Prostate gland (tissue), 2 donors: Measurements from ENCODE around the gene TNFSF13. TPM values are rescaled to one million over a fixed set of nuclear protein-coding genes. Genes with fewer than 3 reads are reported as not detected.
A peak's percentile ranks its signal among the peaks of the same experiment; 100 is the strongest.

Source experiments
- DNase-seq: peaks from one replicate; pipeline ENCODE4 v3.0.0-alpha.2; 2019; ENCODE audit warnings: low spot score
- H3K27ac ChIP-seq, 2 donors: fragments of 200-600 bp; sonication (generic); 2 replicates each; pipeline ENCODE4 v1.5.1; 2017 to 2019
- H3K27me3 ChIP-seq: fragments of 200-600 bp; sonication (generic); replicated peaks from 2 replicates; pipeline ENCODE4 v1.5.1; 2019; ENCODE audit not compliant: insufficient read depth
- H3K36me3 ChIP-seq, 2 donors: fragments of 200-600 bp; sonication (generic); 1 replicate in 1 of 2; 2 replicates in 1 of 2; pipeline versions ENCODE4 v1.5.1 to v1.8.1; 2017 to 2019
- H3K4me1 ChIP-seq: fragments of 200-600 bp; sonication (generic); replicated peaks from 2 replicates; pipeline ENCODE4 v1.5.1; 2019
- H3K4me3 ChIP-seq, 2 donors: fragments of 200-600 bp; sonication (generic); 2 replicates each; pipeline ENCODE4 v1.5.1; 2017 to 2019
- H3K9me3 ChIP-seq: fragments of 200-600 bp; sonication (generic); 2 replicates; pipeline ENCODE4 v1.5.1; 2017
- CTCF ChIP-seq, 4 experiments: fragments of 200-600 bp in 2 of 4; fragments of 450-650 bp in 2 of 4; sonication (generic) in 2 of 4; IDR thresholded peaks; 1 replicate in 3 of 4; 2 replicates in 1 of 4; pipeline ENCODE4 v1.5.1; 2016 to 2019; ENCODE audit warnings: antibody characterized with exemption in 4 of 4, mild to moderate bottlenecking in 2 of 4, moderate library complexity in 2 of 4
- POLR2A ChIP-seq: fragments of 450-650 bp; IDR thresholded peaks from one replicate; pipeline ENCODE4 v1.6.1; 2016; ENCODE audit warnings: antibody characterized with exemption, mild to moderate bottlenecking
- POLR2AphosphoS5 ChIP-seq: sonication (generic); formaldehyde crosslinking; IDR thresholded peaks from one replicate; pipeline ENCODE4 v1.6.1; 2017; ENCODE audit warnings: antibody characterized with exemption
- WGBS: methylation state at CpG from one replicate; pipeline ENCODE4 v1.1.5; 2018; 5-methylcytosine and 5-hydroxymethylcytosine counted together
- intact Hi-C: fragments of 100-400 bp; cut with DNase I; formaldehyde crosslinking; loops from one replicate; pipeline ENCODE4 v1.14.2; 2022
- total RNA-seq, 2 donors: library from RNA; depleted of rRNA; stranded (reverse); fragments of >200 nt; gene quantifications; one replicate each; pipeline ENCODE4 v1.1.0, GENCODE V29; 2016

The TNFSF13 gene
- total RNA-seq, 2 donors from 2014 or later = 20.4 to 21.1 TPM

- H3K27ac ChIP-seq = no peak overlapping the region
- H3K36me3 ChIP-seq = no peaks in the 10 kb centered on the region
- DNase-seq = no peak
- WGBS = 57% methylated on average over 11 of the region's 11 CpGs
- no peaks in the 10 kb centered on the region for H3K27me3 ChIP-seq
- H3K4me3 ChIP-seq = no peak overlapping the region
- H3K4me1 ChIP-seq = no peaks in the 10 kb centered on the region
- intact Hi-C loops = no loop called here
- no peak for TF ChIP-seq POLR2A
- TF ChIP-seq CTCF (IDR thresholded peaks at IDR 0.05) = no peak
- TF ChIP-seq POLR2AphosphoS5 = no peak
- H3K9me3 ChIP-seq = no peaks in the 10 kb centered on the region
These were observed 19.5 kb upstream of the TNFSF13 start for GRCh38 chr17:7538891-7539545.

GRCh38 chr17:7541074-7541621, 17.4 kb upstream of the TNFSF13 start:
- H3K4me3 ChIP-seq = no peak overlapping the region
- no peak for DNase-seq
- no peaks in the 10 kb centered on the region for H3K27me3 ChIP-seq
- H3K9me3 ChIP-seq = no peaks in the 10 kb centered on the region
- H3K36me3 ChIP-seq = no peaks in the 10 kb centered on the region
- intact Hi-C loops = no loop called here
- H3K4me1 ChIP-seq = no peaks in the 10 kb centered on the region
- TF ChIP-seq POLR2A = no peak
- no peak for TF ChIP-seq POLR2AphosphoS5
- no peak for TF ChIP-seq CTCF (IDR thresholded peaks at IDR 0.05)
- 94% methylated on average over 9 of the region's 9 CpGs for WGBS
- H3K27ac ChIP-seq = no peak overlapping the region

GRCh38 chr17:7544911-7545310, 13.6 kb upstream of the TNFSF13 start:
- no peaks in the 10 kb centered on the region for H3K27me3 ChIP-seq
- DNase-seq = no peak
- H3K27ac ChIP-seq = no peak overlapping the region
- intact Hi-C loops = no loop called here
- TF ChIP-seq POLR2A = no peak
- TF ChIP-seq POLR2AphosphoS5 = no peak
- no peak for TF ChIP-seq CTCF (IDR thresholded peaks at IDR 0.05)
- H3K36me3 ChIP-seq = no peaks in the 10 kb centered on the region
- no peaks in the 10 kb centered on the region for H3K9me3 ChIP-seq
- 68% methylated on average over 6 of the region's 6 CpGs for WGBS
- no peak overlapping the region for H3K4me3 ChIP-seq
- H3K4me1 ChIP-seq = no peaks in the 10 kb centered on the region

GRCh38 chr17:7548585-7549400, 9.8 kb upstream of the TNFSF13 start, which contains the start of gene TNFSF12:
TSS of gene TNFSF12 (plus strand) at chr17:7549058. CDS start at chr17:7549154, 96 bp downstream.
- no peak for TF ChIP-seq POLR2AphosphoS5
- TF ChIP-seq POLR2A = peak; percentile 41
- peak; percentile 12 to 33 (median 22) for TF ChIP-seq CTCF (IDR thresholded peaks at IDR 0.05)
- under 1% methylated on average over 23 of the region's 65 CpGs for WGBS
- Histone ChIP-seq H3K4me1 (no peaks in the 10 kb centered on the region), H3K36me3 (no peaks in the 10 kb centered on the region), H3K9me3 (no peaks in the 10 kb centered on the region), H3K27ac (peak within 1 kb of the TSS; percentile 79 to 91), H3K27me3 (no peaks in the 10 kb centered on the region), H3K4me3 (peak within 1 kb of the TSS; percentile 55 to 64)
- peak; percentile 59 for DNase-seq
- intact Hi-C loops = no loop called here
